HG02642 (cell line): Measurements from ENCODE around the gene RGP1.

Source experiments
- ATAC-seq: cut with Tn5 transposase; IDR thresholded peaks from one replicate; pipeline ENCODE4 v1.9.1; 2021; ENCODE audit warnings: mild to moderate bottlenecking; ENCODE audit not compliant: unreplicated experiment, poor library complexity

RGP1 gene

DNA sequence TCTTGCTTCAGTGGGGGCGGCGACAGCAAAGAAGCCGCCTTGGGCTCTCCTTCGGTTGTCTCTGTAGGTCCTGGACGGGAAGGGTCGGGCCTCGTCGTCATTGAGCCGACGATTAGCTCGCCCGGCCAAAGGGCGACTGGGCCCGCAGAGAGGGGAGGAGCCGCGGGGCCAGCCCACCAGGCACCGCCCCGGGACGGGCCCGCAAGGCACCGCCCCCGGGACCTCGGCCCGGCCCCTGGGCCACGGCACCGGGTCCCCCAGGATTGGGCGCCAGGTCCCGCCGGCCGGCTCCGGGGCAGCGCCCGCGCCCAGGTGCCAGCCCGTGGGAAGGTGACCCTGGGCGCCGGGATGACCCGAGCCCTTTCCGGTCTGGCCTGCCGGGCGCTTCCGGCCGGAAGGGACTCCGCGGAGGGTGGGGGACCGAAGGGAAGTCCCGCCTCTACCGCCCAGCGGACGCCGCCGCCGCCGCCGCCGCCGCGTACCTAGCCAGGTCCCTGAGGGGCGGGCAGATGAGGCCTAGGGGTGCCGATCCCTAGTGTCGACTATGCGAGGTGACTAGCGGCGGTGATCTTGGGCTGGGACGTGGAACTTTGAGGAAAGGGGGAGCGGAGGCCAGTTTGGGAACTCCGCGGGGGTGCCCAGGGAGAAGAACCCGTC is at the start of gene RGP1, which contains the start of gene GBA2:
TSS of gene RGP1 (plus strand) at position 430 of the 657 bp plus-strand sequence. CDS start 469 bp downstream, outside the sequence.
TSS of gene GBA2 (minus strand) at position 371 of the 657 bp plus-strand sequence. CDS start 524 bp downstream, outside the sequence.
- ATAC-seq = peak; percentile 83

- no peak for ATAC-seq
These were observed 49.1 kb upstream of the RGP1 start for GRCh38 chr9:35700031-35700430.

DNA sequence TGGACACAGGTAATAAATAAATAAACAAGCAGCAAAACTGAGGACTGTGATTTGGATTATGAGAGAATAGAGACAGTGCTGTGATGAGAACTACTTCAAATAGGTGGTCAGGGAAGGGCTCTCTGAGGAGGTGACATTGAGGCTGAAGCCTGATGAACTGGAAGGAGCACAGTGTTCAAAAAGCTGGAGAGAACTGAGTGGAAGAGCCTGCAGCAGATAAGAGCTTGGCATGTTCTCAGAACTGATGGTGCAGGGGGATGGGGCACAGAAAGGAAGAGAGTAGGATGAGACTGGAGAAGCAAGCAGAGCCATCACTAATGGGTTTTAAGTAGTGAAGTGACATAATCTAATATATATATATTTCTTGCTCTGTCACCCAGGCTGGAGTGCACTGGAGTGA is 48.1 kb upstream of the RGP1 start:
- ATAC-seq = no peak

GRCh38 chr9:35702696-35703095 is 46.4 kb upstream of the RGP1 start:
- ATAC-seq = no peak

DNA sequence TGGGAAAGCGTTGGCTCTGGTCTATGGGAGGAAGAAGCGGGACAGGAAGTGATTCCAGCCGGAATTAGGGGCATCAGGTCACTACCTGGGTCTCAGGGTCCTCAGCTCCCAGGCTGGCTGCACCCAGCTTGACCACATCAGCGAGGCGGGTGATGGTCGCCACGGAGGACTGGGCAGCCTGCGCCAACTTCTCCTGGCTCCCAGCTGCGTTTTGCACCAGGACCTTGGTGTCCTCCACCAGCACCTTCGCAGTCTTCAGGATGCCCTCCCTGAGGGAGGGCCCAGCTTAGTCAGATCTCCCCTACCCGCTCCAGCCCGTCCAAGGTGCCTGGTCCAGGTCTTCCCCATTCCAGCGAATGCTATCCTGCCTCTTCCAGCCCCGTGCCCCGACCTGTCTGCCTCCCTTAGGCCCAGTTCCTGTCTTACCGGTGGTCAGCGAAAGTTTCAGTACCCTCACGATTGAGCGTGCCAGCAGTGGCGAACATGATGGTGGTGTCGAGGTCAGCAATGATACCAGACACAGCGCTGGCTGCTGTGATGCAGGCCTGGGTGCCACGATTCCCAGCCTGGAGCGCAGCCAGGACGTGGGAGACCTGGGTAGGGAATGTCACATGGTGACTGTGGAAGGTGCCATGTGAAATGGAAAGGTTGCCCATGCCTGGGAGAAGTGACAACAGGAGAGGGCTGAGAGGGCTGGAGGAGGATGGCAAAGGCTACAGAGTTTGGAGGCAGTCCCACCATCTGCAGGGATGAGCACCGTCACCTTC is 45.0 kb upstream of the RGP1 start:
- ATAC-seq = no peak

DNA sequence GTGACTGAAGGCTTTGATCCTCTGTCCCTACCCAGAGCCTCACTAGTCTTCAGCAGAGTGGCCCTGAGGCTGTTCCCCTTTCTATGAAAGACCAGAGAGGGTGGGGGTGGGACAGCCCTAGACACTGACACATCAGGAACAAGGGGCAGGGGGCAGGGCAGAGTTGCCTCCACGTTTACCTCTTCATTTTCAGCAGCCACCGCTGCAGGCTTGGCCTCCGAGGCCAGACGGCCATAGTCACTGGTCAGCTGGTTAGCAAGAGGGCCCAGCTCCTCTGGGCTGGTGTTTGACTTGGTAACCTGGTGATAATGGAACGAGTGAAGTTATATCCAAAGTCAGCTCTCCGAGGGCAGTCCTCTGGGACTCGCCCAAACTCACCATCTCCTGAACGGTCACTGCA is 43.7 kb upstream of the RGP1 start:
- no peak for ATAC-seq

GRCh38 chr9:35705836-35706430 is 43.2 kb upstream of the RGP1 start:
- ATAC-seq = no peak

DNA sequence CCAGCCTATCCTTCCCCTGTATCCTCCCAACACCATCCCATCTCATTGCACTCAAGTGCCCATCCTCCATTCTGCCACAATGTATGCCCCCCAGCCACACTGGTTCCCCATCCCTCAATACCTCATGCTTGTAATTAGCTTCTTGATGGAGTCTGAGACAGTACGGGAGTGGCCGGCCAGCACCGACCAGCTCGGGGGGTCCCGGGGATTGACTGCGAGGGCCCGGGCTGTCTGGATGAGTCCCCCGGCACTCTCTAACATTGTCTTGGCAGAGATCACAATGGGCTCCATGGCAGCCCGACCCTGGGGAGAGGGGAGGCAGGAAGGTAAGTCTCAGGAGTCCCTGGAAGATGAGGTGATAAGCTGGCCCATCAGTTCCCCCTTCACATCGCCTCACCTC is 42.1 kb upstream of the RGP1 start:
- no peak for ATAC-seq

- no peak for ATAC-seq
These were observed 40.9 kb upstream of the RGP1 start for GRCh38 chr9:35708146-35708545.

DNA sequence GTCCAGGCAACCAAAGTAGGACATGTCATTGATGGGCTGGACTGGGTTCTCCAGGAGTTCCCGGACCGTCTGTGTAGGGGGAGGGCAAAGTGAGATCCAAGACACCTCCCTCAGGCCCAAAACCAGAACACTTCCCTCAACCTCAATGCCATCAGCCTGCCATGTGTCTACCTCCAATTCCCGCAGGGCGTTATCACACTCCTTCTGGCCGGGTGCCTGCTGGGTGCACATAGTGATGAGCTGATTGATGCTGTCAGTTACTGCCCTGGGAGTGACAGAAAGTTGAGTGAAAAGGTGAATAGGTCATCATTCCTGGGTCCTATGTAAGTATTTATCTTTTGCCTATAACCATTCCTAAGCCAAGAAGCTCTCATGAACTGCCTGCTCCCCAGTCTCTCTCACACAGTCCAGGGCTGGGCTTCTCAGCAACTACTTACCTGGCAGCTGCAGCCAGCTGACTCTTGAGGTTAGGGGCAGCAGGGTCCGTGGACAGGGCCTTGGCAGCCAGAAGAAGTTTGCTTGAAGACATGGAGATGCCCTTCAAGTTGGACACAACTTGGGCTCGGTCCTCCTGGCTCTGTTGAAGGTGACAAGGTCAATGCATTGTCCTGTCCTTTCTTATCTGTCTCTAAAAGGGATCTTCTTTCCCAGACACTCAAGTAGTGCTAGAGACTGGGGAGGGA is 38.1 kb upstream of the RGP1 start:
- no peak for ATAC-seq

DNA sequence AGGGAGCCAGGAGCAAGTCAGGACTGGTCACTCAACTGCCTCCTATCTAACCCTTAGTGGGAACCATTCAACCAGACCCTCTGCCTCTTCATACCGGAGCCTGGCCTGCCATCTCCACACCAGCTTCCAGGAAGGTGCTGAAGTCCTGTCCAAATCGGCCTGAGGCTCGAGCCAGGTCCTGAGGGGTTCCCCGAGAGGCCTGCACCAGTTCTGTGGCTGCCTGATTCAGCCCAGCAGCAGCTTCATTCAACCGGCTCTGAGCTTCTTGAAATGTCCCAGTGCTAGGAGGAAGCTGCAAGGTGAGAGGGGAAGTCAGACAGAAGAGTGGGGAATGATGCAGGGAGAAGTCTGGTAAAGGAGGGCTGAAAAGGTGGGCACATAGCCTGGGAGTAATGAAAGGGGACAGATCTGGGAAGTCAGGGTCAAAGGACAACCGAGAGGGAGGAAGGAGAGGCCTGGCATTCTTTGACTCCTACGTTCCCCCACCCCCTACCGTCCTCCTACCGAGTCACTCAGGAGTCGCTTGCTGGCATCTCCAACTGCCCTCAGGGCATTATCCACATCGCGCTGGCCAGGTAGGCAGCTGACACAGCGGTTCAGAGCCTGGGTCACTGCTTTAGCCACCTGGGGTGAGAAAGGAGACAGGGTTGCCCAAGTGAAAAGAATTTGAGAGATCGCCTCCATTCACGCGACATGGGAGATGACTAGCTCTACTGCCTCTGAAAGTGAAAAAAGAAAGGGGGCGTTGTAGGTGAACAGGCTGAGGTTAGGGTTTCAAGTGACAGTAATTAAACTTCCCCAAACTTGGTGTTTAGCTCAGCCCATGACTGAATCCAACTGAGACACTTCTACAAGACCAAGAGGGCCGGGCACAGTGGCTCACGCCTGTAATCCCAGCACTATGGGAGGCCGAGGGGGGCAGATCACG is 37.3 kb upstream of the RGP1 start:
- no peak for ATAC-seq

GRCh38 chr9:35712762-35713400 is 36.2 kb upstream of the RGP1 start:
- no peak for ATAC-seq

DNA sequence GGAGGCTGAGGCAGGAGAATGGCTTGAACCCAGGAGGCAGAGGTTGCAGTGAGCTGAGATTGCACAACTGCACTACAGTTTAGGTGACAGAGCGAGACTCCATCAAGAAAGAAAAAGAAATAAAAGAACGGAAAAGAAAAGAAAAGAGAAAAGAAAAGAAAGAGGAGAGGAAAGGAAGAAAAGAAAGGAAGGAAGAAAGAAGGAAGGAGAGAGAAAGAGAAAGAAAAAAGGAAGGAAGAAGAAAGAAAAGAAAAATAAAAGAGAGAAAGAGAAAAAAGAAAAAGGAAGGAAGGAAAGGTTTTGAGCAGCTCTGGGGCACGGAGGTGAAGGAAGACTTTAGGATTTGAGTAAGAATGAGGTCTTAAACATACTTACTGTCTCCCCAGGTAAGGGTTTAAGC is 35.5 kb upstream of the RGP1 start:
- no peak for ATAC-seq

DNA sequence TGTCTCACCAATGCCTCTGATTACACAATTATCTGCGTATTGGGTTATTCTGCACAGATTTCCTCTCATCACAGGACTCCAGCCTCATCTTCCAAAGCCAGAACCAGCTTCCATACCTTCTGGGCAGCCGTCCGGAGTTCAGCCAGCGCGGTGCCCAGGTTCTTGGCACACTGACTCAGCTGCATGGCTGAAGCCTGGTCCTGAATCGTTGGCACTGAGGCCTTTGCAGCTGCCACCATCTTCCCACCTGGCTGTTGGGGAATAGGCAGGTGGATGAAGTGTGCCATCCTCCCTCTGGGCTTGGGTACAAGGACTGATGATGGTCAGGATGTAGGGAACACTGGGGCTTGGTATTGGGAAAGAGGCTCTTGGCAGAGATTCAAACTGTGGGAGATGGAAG is 35.0 kb upstream of the RGP1 start:
- no peak for ATAC-seq

DNA sequence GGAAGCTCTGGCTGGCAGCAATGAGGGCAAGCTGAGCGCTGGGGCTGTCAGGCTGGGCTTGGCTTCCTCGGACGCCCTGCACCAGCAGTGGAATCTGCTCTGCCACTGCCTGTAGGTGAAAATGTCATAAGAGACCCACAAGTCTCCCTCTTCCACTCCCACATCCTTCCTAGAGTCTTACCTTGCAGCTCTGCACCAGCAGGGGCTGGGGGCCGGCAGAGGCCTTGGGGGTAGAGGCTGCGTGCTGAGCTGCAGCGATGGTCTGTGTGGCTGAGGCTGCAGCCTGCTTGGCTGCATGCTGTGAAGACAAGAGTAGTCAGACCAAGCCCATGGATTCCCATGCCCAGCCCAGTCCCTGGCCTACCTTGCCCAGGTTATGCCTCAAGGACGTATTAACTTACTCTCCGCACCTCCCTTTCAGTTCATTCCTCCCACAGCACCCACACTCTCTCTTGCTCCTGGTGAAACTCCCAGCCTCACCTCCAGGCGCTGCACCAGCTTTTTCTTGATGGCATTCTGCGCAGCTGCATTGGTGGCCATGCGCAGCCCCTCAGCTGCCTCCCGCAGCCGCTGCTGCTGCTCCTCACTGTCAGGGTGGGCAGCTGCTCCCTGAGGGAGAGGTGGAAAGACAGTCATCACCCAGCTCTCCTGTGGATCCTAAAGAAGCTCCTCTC is 34.4 kb upstream of the RGP1 start:
- no peak for ATAC-seq

DNA sequence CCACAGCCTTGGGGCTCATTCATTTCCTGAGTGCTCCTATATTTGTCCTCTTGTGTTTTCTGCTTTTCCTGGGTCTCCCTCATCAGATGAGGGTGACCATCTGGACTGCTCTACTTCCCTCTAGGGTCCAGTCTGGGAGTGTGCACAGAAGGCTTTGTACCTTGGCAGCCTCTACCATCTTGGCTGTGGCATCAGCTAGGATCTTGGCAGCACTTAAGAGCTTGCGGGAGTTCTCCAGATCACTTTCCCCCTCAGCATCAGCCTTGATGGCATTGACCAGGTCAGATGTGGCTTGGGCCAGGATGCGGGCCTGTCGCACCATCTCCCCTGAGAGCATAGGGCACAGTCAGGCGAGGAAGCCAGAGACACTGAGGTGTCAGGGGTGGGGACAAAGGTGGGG is 32.9 kb upstream of the RGP1 start:
- ATAC-seq = no peak

DNA sequence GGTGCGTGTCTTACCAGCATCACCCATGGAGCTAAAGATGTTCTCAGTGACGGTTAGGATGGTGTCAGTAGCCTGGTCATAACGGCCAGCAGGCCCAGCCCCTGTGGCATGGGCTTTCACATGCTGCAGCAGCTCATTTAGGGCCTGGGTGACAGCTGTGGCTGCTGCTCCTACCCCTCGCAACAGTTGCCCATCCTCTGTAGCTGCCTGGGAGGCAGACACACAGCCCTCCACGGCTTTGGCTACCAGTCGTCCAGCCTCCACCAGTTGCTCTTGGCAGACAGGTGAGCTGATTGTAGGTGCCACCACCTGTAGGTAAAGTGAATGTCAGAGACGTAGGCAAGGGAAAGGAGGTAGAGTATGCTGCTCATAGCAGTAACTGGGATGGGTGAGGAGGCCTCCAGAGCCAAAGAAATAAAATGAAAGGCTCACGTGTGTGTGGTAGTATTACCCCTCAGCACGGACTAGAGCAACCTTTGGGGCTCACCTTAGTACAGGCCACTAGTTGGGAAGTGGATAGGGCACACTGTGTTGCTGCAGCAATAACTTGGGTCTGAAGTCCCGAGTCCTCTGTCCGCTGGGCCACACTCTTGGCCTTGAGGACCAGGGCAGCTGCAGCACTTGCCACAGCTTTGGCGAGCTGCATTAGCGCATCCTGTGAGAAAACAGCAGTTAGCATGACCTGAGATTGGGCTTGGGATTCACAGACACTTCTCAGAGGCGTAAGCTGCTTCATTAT is 31.8 kb upstream of the RGP1 start:
- ATAC-seq = no peak
